ENCODE measurements around the gene LRRC4B. TPM values are rescaled to one million over a fixed set of nuclear protein-coding genes. Genes with fewer than 3 reads are reported as not detected.

Gene LRRC4B
- total RNA-seq, 1 experiment from 2014 or later: 3.8 TPM

- Histone ChIP-seq H3K23ac (ENCODE audit: insufficient read length, low read depth, low read length) (no peak overlapping the region), H3K79me1 (ENCODE audit: insufficient read depth, low read depth, low read length, poor library complexity, severe bottlenecking) (no peaks in the 10 kb centered on the region), H3K18ac (ENCODE audit: insufficient read length, low read depth, low read length) (no peak overlapping the region), H2BK20ac (ENCODE audit: low read depth, low read length, poor library complexity, severe bottlenecking) (no peak overlapping the region), H2BK120ac (ENCODE audit: low read depth, low read length, poor library complexity, severe bottlenecking) (no peak overlapping the region), H2AK5ac (ENCODE audit: insufficient read length, low read length) (no peak overlapping the region), H4K8ac (replicated peaks; ENCODE audit: insufficient read length, low read depth, low read length) (no peak overlapping the region), H2BK5ac (ENCODE audit: insufficient read length, low read length) (no peak overlapping the region), H4K5ac (ENCODE audit: insufficient read length, low read depth, low read length) (no peak overlapping the region), H3K27ac (ENCODE audit: insufficient read length, low read depth, low read length) (no peak overlapping the region), H3K9me3 (ENCODE audit: control insufficient read depth, low read depth, low read length) (no peaks in the 10 kb centered on the region), H3K4me1 (ENCODE audit: insufficient read depth, low read length) (no peaks in the 10 kb centered on the region), H4K91ac (ENCODE audit: insufficient read length, low read depth, low read length) (no peak overlapping the region), H2BK15ac (ENCODE audit: low read depth, low read length) (no peak overlapping the region), H3T11ph (ENCODE audit: low read length) (no peak overlapping the region), H3K4me2 (ENCODE audit: insufficient read depth, insufficient read length, low read length) (no peak overlapping the region), H3K56ac (ENCODE audit: insufficient read length, low read depth, low read length) (no peak overlapping the region), H3K9ac (ENCODE audit: extremely low read depth, insufficient read length, low read length) (no peak overlapping the region), H2BK12ac (ENCODE audit: insufficient read length, low read depth, low read length) (no peak overlapping the region), H3K14ac (ENCODE audit: insufficient read depth, low read length) (no peak overlapping the region; the same call in 1 of the 2 replicates), H2AFZ (ENCODE audit: low read length) (no peak overlapping the region), H3K79me2 (ENCODE audit: insufficient read depth, low read length) (no peaks in the 10 kb centered on the region), H3K23me2 (ENCODE audit: insufficient read length, low read depth, low read length, poor library complexity, severe bottlenecking) (no peaks in the 10 kb centered on the region), H3K27me3 (ENCODE audit: insufficient read depth, low read length) (peaks cover 2% of the 10 kb centered on the region; the same call in 1 of the 2 replicates), H3K4ac (ENCODE audit: low read depth, low read length) (no peak overlapping the region), H4K20me1 (ENCODE audit: control insufficient read depth, insufficient read depth, insufficient read length) (no peaks in the 10 kb centered on the region)
- H3K4me1 Mint-ChIP-seq: peaks cover 5 to 11% of the 10 kb centered on the region in 2 experiments; a peak in 3 of 4 replicates
- no peak overlapping the region for H3K4me3 Mint-ChIP-seq
- TF ChIP-seq CTCF (conservative IDR thresholded peaks at IDR 0.05): no peak
- H3K36me3 Mint-ChIP-seq (ENCODE audit: insufficient read depth in 1 of 3, low read depth in 3 of 3): no peaks in the 10 kb centered on the region; a peak in 3 of 7 replicates
- no peaks in the 10 kb centered on the region; a peak in 1 of 5 replicates for H3K9me3 Mint-ChIP-seq
- no CpG with 5 or more reads among the region's 30 CpGs for WGBS (ENCODE audit: extremely low coverage, insufficient read length, low lambda C conversion rate)
- no peak for DNase-seq
- peaks cover 35% of the 10 kb centered on the region for H3K27me3 Mint-ChIP-seq (ENCODE audit: low read depth)
- no peak overlapping the region for H3K27ac Mint-ChIP-seq
Observed at GRCh38 chr19:50505856-50506611, 62.2 kb downstream of the LRRC4B start.
